Cerebellar cortex (tissue), 1 donor: ENCODE results near the gene DUSP2.
A peak's percentile ranks its signal among the peaks of the same experiment; 100 is the strongest.
"Not testable (repeated sequence)": the region's sequence is repeated elsewhere in the genome, so short reads cannot be mapped to it uniquely, and the experiment has no call there.

Source experiments
- DNase-seq: peaks from one replicate; pipeline ENCODE4 v3.0.0-alpha.2; 2015; ENCODE audit warnings: low spot score

Gene DUSP2

GRCh38 chr2:96161898-96162297 is 16.7 kb upstream of the DUSP2 start:
- DNase-seq, result no peak

- DNase-seq, result not testable (repeated sequence)
Measured at GRCh38 chr2:96160366-96160765, 15.1 kb upstream of the DUSP2 start.

- DNase-seq, result no peak
Measured at GRCh38 chr2:96159084-96159830, 14.0 kb upstream of the DUSP2 start.

GRCh38 chr2:96158554-96158940 is 13.3 kb upstream of the DUSP2 start:
- no peak for DNase-seq

GRCh38 chr2:96157649-96158553 is 12.7 kb upstream of the DUSP2 start:
- no peak for DNase-seq

GRCh38 chr2:96156926-96157648 is 11.8 kb upstream of the DUSP2 start:
- DNase-seq, result no peak

- no peak for DNase-seq
Measured at GRCh38 chr2:96156011-96156820, 11.0 kb upstream of the DUSP2 start.

- DNase-seq, result no peak
Measured at GRCh38 chr2:96154506-96155380, 9.5 kb upstream of the DUSP2 start.

- no peak for DNase-seq
Measured at GRCh38 chr2:96153991-96154431, 8.8 kb upstream of the DUSP2 start.

GRCh38 chr2:96153291-96153713 is 8.1 kb upstream of the DUSP2 start:
- no peak for DNase-seq

- DNase-seq, result peak; percentile 41
Measured at GRCh38 chr2:96152304-96153161, 7.3 kb upstream of the DUSP2 start.

GRCh38 chr2:96151595-96152303 is 6.5 kb upstream of the DUSP2 start:
- no peak for DNase-seq

GRCh38 chr2:96150791-96151594 is 5.8 kb upstream of the DUSP2 start:
- DNase-seq, result no peak

- DNase-seq, result no peak
Measured at GRCh38 chr2:96150007-96150640, 4.9 kb upstream of the DUSP2 start.

GRCh38 chr2:96148410-96149217 is 3.4 kb upstream of the DUSP2 start:
- DNase-seq, result peak; percentile 35

- DNase-seq, result no peak
Measured at GRCh38 chr2:96147593-96148201, 2.5 kb upstream of the DUSP2 start.
